K562 treated with DMSO at 1 percent for 24 hours (cell line): ENCODE measurements around the gene UBE2D1. TPM values are rescaled to one million over a fixed set of nuclear protein-coding genes. Genes with fewer than 3 reads are reported as not detected.

Experiments
- total RNA-seq: library from RNA; unstranded; fragments of 300-600 nt; gene quantifications from 2 replicates; pipeline ENCODE4 v1.2.3, GENCODE V29; 2022; ENCODE audit warnings: low read depth; ENCODE audit not compliant: insufficient read depth

Gene UBE2D1
- 8.3 and 11.2 TPM in 2 replicates for total RNA-seq

GRCh38 chr10:58334817-58335305 lies at the start of gene UBE2D1:
UBE2D1 (plus strand) TSS chr10:58335006; CDS start chr10:58335202, 196 bp downstream.

GRCh38 chr10:58384999-58385783 lies 50.4 kb downstream of the UBE2D1 start, which contains the start of gene TFAM:
TFAM (plus strand) TSS chr10:58385410; CDS start chr10:58385548, 138 bp downstream.

Other genes with a start within 250 kb of the UBE2D1 start
- 1.8 and 2.1 TPM in 2 replicates for gene IPMK, start 67.1 kb upstream of the UBE2D1 start, total RNA-seq
- gene CISD1, start 65.8 kb upstream of the UBE2D1 start, total RNA-seq: 20.8 and 25.3 TPM in 2 replicates
- gene TFAM, start 50.4 kb downstream of the UBE2D1 start, total RNA-seq: 55.1 and 68.1 TPM in 2 replicates
- not detected in 2 replicates for gene BICC1, start 177.9 kb downstream of the UBE2D1 start, total RNA-seq